GM13976 (cell line): ENCODE measurements around the gene RHPN2.

Source experiments
- DNase-seq: peaks from one replicate; pipeline ENCODE4 v3.0.0; 2012; ENCODE audit warnings: low spot score
- in situ Hi-C: fragments of 300-500 bp; cut with MboI; formaldehyde crosslinking; loops from one replicate; pipeline ENCODE4 v1.12.0; 2022; ENCODE audit warnings: low sequenced_read_pairs, mixed read lengths, inconsistent platforms; ENCODE audit not compliant: unreplicated experiment
- TF ChIP-seq, protein P1 (sequence below): IDR thresholded peaks from 2 replicates; pipeline ENCODE4 v1.5.1; 2012; ENCODE audit warnings: borderline replicate concordance, mild to moderate bottlenecking; ENCODE audit not compliant: insufficient read depth; ENCODE audit errors: extremely low read depth, missing control alignments, control extremely low read depth

Gene RHPN2

DNA sequence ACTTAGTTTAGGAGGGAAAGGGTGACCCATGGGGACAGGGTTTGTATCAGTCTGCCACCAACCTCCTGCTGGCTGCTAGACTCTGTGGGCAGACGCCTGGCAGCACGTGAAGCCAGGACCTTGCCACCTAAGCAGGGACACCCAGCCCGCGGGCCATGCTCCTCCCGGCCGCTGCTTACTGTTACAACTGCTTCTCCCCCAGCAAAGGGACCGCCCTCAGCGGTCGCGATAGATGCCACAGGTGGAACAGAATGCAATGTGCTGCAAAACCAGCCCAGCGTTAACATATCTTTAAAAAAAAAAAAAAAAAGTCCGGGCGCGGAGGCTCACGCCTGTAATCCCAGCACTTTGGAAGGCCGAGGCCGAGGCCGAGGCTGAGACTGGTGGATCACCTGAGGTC is 1.9 kb upstream of the RHPN2 start:
- no peak for DNase-seq
- in situ Hi-C loops, result no loop called here
- TF ChIP-seq, protein P1, sequence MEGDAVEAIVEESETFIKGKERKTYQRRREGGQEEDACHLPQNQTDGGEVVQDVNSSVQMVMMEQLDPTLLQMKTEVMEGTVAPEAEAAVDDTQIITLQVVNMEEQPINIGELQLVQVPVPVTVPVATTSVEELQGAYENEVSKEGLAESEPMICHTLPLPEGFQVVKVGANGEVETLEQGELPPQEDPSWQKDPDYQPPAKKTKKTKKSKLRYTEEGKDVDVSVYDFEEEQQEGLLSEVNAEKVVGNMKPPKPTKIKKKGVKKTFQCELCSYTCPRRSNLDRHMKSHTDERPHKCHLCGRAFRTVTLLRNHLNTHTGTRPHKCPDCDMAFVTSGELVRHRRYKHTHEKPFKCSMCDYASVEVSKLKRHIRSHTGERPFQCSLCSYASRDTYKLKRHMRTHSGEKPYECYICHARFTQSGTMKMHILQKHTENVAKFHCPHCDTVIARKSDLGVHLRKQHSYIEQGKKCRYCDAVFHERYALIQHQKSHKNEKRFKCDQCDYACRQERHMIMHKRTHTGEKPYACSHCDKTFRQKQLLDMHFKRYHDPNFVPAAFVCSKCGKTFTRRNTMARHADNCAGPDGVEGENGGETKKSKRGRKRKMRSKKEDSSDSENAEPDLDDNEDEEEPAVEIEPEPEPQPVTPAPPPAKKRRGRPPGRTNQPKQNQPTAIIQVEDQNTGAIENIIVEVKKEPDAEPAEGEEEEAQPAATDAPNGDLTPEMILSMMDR, result no peak

DNA sequence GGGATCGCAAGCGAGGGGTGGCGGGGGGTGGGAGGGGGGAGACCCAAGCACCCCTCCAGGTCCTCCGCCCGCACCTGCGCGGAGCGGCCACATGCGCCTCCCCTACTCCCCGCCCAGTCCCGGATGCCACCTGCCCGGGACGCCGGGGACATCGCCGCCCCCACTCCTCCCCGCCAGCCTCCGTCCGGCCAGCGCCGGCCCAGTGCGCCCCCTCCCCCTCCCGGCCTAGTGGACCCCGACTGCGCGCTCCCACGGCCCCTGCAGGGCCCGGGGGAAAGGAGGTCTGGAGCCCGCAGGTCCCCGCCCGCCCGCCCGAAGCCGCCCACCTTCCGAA is 263 bp downstream of the RHPN2 start:
- DNase-seq, result peak; percentile 75
- TF ChIP-seq, protein P1, result no peak
- in situ Hi-C loops, result no loop called here

- TF ChIP-seq, protein P1, result no peak
- in situ Hi-C loops, result no loop called here
- peak; percentile 57 for DNase-seq
Measured at GRCh38 chr19:33063753-33064457, 783 bp downstream of the RHPN2 start.

GRCh38 chr19:33063356-33063752 is 1.3 kb downstream of the RHPN2 start:
- DNase-seq, result no peak
- TF ChIP-seq, protein P1, result no peak
- in situ Hi-C loops, result no loop called here

GRCh38 chr19:33062902-33063301 is 1.8 kb downstream of the RHPN2 start:
- in situ Hi-C loops, result no loop called here
- TF ChIP-seq, protein P1, result no peak
- no peak for DNase-seq

DNA sequence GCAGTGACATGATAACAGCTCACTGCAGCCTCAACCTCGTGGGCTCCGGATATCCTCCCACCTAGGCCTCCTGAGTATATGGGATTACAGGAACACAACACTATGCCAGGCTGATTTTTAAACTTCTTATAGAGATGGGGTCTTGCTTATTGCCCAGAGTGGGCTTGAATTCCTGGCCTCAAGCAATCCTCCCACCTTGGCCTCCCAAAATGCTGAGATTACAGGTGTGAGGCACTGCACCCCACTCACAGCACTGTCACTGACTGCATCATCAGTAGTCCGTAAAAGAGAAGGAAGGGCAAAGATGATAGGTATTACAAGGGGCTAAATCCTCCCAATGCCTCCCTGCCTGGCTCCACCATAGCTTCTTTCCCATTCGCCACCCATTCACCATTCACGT is 4.1 kb downstream of the RHPN2 start:
- TF ChIP-seq, protein P1, result no peak
- no peak for DNase-seq
- in situ Hi-C loops, result no loop called here

- in situ Hi-C loops, result no loop called here
- TF ChIP-seq, protein P1, result no peak
- no peak for DNase-seq
Measured at GRCh38 chr19:33055718-33056117, 9.0 kb downstream of the RHPN2 start.
